Testis (tissue), 2 donors: Measurements from ENCODE around the gene CUBN.

ENCODE experiments used
- POLR2A ChIP-seq: fragments of 450-650 bp; IDR thresholded peaks from one replicate; pipeline ENCODE4 v1.6.1; 2017; ENCODE audit warnings: antibody characterized with exemption, mild to moderate bottlenecking, moderate library complexity
- TF ChIP-seq, protein P1 (sequence below), 3 experiments: fragments of 450-650 bp in 2 of 3; fragments of 200-600 bp in 1 of 3; sonication (generic) in 1 of 3; IDR thresholded peaks; one replicate each; pipeline ENCODE4 v1.5.1; 2016 to 2019; ENCODE audit warnings: antibody characterized with exemption in 3 of 3, mild to moderate bottlenecking in 2 of 3, moderate library complexity in 1 of 3

DNA sequence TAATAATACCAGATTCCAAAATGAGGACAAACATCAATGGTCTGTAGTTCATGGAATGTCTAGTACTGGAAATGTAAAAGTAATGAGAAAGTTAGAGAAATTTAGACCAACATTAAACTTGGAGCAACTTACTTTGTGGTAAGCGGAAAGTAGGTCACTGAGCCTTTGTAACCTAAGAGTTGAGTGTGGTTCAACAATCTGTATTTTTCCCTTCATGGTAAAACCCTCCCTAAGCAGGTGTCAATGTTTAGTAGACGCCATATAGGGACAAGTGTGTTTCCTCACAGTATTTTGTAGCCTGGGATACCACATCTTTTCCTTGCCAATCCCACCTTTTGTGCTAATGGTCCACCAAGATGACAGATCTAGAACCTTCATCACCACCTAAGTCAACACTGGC is 245.1 kb downstream of the CUBN start:
- TF ChIP-seq, protein P1, sequence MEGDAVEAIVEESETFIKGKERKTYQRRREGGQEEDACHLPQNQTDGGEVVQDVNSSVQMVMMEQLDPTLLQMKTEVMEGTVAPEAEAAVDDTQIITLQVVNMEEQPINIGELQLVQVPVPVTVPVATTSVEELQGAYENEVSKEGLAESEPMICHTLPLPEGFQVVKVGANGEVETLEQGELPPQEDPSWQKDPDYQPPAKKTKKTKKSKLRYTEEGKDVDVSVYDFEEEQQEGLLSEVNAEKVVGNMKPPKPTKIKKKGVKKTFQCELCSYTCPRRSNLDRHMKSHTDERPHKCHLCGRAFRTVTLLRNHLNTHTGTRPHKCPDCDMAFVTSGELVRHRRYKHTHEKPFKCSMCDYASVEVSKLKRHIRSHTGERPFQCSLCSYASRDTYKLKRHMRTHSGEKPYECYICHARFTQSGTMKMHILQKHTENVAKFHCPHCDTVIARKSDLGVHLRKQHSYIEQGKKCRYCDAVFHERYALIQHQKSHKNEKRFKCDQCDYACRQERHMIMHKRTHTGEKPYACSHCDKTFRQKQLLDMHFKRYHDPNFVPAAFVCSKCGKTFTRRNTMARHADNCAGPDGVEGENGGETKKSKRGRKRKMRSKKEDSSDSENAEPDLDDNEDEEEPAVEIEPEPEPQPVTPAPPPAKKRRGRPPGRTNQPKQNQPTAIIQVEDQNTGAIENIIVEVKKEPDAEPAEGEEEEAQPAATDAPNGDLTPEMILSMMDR (IDR thresholded peaks at IDR 0.05): no peak
- TF ChIP-seq POLR2A: no peak
